ENCODE results near the gene METTL2A.
"Not testable (repeated sequence)": the region's sequence is repeated elsewhere in the genome, so short reads cannot be mapped to it uniquely, and the experiment has no call there.

METTL2A gene

DNA sequence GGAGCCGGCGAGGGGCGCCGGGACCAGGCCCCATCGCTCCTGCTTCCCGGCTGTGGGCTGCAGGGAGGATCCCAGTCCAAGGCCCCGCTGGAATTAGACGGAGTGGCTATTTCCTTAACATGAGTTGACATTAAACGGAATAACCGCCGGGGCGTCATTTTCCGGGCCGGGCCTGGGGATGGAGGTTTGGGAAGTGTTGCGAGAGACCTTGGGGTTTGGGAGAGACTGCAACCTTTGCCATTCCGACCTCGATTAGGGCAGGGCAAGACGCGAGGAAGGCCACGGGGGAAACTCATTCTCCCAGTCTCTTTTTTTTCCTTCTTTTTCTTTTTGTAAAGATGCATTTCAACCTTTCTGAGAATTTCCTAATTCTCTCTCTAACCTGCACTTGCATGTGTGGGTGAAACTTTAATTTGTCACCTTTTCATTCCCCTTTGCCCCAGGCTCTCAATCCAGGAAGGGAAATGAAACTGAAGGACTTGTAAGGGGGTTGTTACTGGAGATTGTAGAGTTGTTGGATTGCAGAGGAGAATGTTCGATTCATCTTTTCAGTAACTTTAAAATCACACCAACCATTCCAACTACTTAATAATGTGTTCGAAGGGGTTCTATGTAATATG lies 56.1 kb downstream of the METTL2A start:
- Mint-ChIP-seq H3K4me1 (ENCODE audit: low read depth) (peaks cover 21% of the 10 kb centered on the region), H3K4me3 (peak overlapping the region; percentile 85), H3K27ac (peak overlapping the region; percentile 93), H3K36me3 (ENCODE audit: low read depth) (peaks cover 46% of the 10 kb centered on the region)
- intact Hi-C loops (cut with micrococcal nuclease); H3K9me3 Mint-ChIP-seq; H3K27me3 Mint-ChIP-seq: not testable (repeated sequence)

GRCh38 chr17:62482553-62482952 lies 58.9 kb downstream of the METTL2A start:
- H3K27ac Mint-ChIP-seq, result not testable (repeated sequence)

GRCh38 chr17:62490990-62491389 lies 67.3 kb downstream of the METTL2A start:
- H3K4me1 Mint-ChIP-seq (ENCODE audit: low read depth); H3K27ac Mint-ChIP-seq; H3K27me3 Mint-ChIP-seq; intact Hi-C loops (cut with micrococcal nuclease); H3K9me3 Mint-ChIP-seq; H3K4me3 Mint-ChIP-seq: not testable (repeated sequence)
- peaks cover 37% of the 10 kb centered on the region for H3K36me3 Mint-ChIP-seq (ENCODE audit: low read depth)

More at GRCh38 chr17:62482553-62482952, 58.9 kb downstream of the METTL2A start:
- H3K27me3 Mint-ChIP-seq; H3K4me3 Mint-ChIP-seq; intact Hi-C loops (cut with micrococcal nuclease); H3K9me3 Mint-ChIP-seq: not testable (repeated sequence)
- Mint-ChIP-seq H3K4me1 (ENCODE audit: low read depth) (peaks cover 13% of the 10 kb centered on the region), H3K36me3 (ENCODE audit: low read depth) (peaks cover 65% of the 10 kb centered on the region)

- H3K27ac Mint-ChIP-seq; H3K9me3 Mint-ChIP-seq; H3K4me1 Mint-ChIP-seq (ENCODE audit: low read depth); intact Hi-C loops (cut with micrococcal nuclease); H3K27me3 Mint-ChIP-seq; H3K4me3 Mint-ChIP-seq: not testable (repeated sequence)
- peaks cover 24% of the 10 kb centered on the region for H3K36me3 Mint-ChIP-seq (ENCODE audit: low read depth)
Measured at GRCh38 chr17:62493049-62493655, 69.5 kb downstream of the METTL2A start.

- H3K4me3 Mint-ChIP-seq; H3K27me3 Mint-ChIP-seq; H3K27ac Mint-ChIP-seq; H3K9me3 Mint-ChIP-seq; intact Hi-C loops (cut with micrococcal nuclease); H3K4me1 Mint-ChIP-seq (ENCODE audit: low read depth): not testable (repeated sequence)
- peaks cover 28% of the 10 kb centered on the region for H3K36me3 Mint-ChIP-seq (ENCODE audit: low read depth)
Measured at GRCh38 chr17:62494073-62494472, 70.4 kb downstream of the METTL2A start.

- H3K4me3 Mint-ChIP-seq; intact Hi-C loops (cut with micrococcal nuclease); H3K27ac Mint-ChIP-seq; H3K9me3 Mint-ChIP-seq; H3K27me3 Mint-ChIP-seq; H3K4me1 Mint-ChIP-seq (ENCODE audit: low read depth): not testable (repeated sequence)
- H3K36me3 Mint-ChIP-seq (ENCODE audit: low read depth), result peaks cover 18% of the 10 kb centered on the region
Measured at GRCh38 chr17:62496344-62496743, 72.6 kb downstream of the METTL2A start.

DNA sequence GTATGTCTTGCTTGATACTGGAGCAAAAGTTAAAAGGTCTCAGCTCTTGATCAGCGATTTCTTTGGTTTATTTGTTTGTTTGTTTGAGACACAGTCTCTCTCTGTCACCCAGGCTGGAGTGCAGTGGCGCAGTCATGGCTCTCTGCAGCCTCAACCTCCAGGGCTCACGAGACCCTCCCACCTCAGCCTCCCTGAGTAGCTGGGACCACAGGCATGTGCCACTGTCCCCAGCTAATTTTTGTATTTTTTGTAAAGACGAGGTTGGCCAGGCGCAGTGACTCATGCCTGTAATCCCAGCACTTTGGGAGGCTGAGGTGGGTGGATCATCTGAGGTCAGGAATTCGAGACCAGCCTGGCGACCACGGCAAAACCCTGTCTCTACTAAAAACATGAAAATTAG lies 75.1 kb downstream of the METTL2A start:
- H3K4me1 Mint-ChIP-seq (ENCODE audit: low read depth); H3K27me3 Mint-ChIP-seq; H3K36me3 Mint-ChIP-seq (ENCODE audit: low read depth); intact Hi-C loops (cut with micrococcal nuclease); H3K27ac Mint-ChIP-seq; H3K9me3 Mint-ChIP-seq; H3K4me3 Mint-ChIP-seq: not testable (repeated sequence)
